ENCODE data around the gene TRIM45.

- TF ChIP-seq GATA3 (IDR thresholded peaks at IDR 0.05; ENCODE audit: low read depth, low read length) (no peak), GATA2 (IDR thresholded peaks at IDR 0.05; ENCODE audit: low read depth, low read length) (no peak)
These were observed 17.0 kb upstream of the TRIM45 start for GRCh38 chr1:117138561-117138960.
